ENCODE results near the gene RABGAP1.

GRCh38 chr9:122912964-122913673 lies 27.7 kb upstream of the RABGAP1 start, which contains the start of gene ZBTB6:
- TF ChIP-seq CTCF (conservative IDR thresholded peaks at IDR 0.05; ENCODE audit: low read length) (no peak; the same call in 1 of the 2 replicates), EZH2phosphoT487 (IDR thresholded peaks at IDR 0.05; ENCODE audit: borderline replicate concordance, low read depth, low read length) (no peak)
